ENCODE data around the gene ABCB11. TPM values are rescaled to one million over a fixed set of nuclear protein-coding genes. Genes with fewer than 3 reads are reported as not detected.
A peak's percentile ranks its signal among the peaks of the same experiment; 100 is the strongest.

The ABCB11 gene
- total RNA-seq, 1 experiment from 2014 or later, result 0.11 TPM

- Histone ChIP-seq H3K79me2 (ENCODE audit: low read length) (no peaks in the 10 kb centered on the region), H3K4me1 (ENCODE audit: insufficient read depth, low read length) (peaks cover 24% of the 10 kb centered on the region), H4K20me1 (ENCODE audit: low read length) (no peaks in the 10 kb centered on the region), H3K9me2 (replicated peaks; ENCODE audit: low read length) (0 out of 2 replicates have a peak, but pooled peaks cover 4% of the 10 kb centered on the region), H3K27ac (ENCODE audit: low read length) (no peak overlapping the region), H2AFZ (ENCODE audit: low read length) (no peak overlapping the region), H3K27me3 (ENCODE audit: low read length) (no peaks in the 10 kb centered on the region), H3K36me3 (ENCODE audit: low read depth, low read length) (no peaks in the 10 kb centered on the region), H3F3A (ENCODE audit: low read length, unreplicated experiment) (no peaks in the 10 kb centered on the region), H3K9me3 (ENCODE audit: low read length) (no peaks in the 10 kb centered on the region), H3K9ac (ENCODE audit: low read length) (no peak overlapping the region), H3K4me3 (ENCODE audit: low read length) (no peak overlapping the region), H3K4me2 (ENCODE audit: low read length) (no peak overlapping the region)
- intact Hi-C loops (cut with micrococcal nuclease), result loop anchor here (2.0 to 10.0 kb wide), 3 partner anchors 41 to 125 kb away; partner anchors contain the start of gene DHRS9
- BruUV-seq (replicated peaks), result no TSS peak
- TF ChIP-seq CTCF (conservative IDR thresholded peaks at IDR 0.05; ENCODE audit: low read depth, low read length) (no peak), EZH2 (IDR thresholded peaks at IDR 0.05; ENCODE audit: low read length, unreplicated experiment) (no peak), EZH2phosphoT487 (IDR thresholded peaks at IDR 0.05; ENCODE audit: borderline replicate concordance, low read length) (no peak)
- DNase-seq (no peak), ATAC-seq (no peak)
- ChIA-PET CTCF (no interaction called here), POLR2A (ENCODE audit: unreplicated experiment) (interaction anchor here (0.6 kb wide), 1 partner anchor 646 kb away, joined by 3 read pairs; no protein-coding TSS in a partner anchor)
These were observed 61.3 kb downstream of the ABCB11 start for GRCh38 chr2:168969865-168970264.

- no TSS peak for BruUV-seq (replicated peaks)
- no peak overlapping the region for H2AFZ ChIP-seq (ENCODE audit: low read length)
- H3K27ac ChIP-seq (ENCODE audit: low read length), result peak overlapping the region; percentile 42
- ATAC-seq (peak; percentile 93), DNase-seq (peak; percentile 74)
- no peaks in the 10 kb centered on the region for H3K79me2 ChIP-seq (ENCODE audit: low read length)
- POLR2A ChIA-PET (ENCODE audit: unreplicated experiment), result no interaction called here
- H3K4me2 ChIP-seq (ENCODE audit: low read length), result peak overlapping the region; percentile 1; the same call in 1 of the 2 replicates
- H3K27me3 ChIP-seq (ENCODE audit: low read length), result no peaks in the 10 kb centered on the region
- H3K9me2 ChIP-seq (replicated peaks; ENCODE audit: low read length), result 0 out of 2 replicates have a peak, but pooled peaks cover 4% of the 10 kb centered on the region
- no peak overlapping the region for H3K9ac ChIP-seq (ENCODE audit: low read length)
- intact Hi-C loops (cut with micrococcal nuclease), result loop anchor here (2.0 to 10.0 kb wide), 3 partner anchors 42 to 126 kb away; partner anchors contain the start of gene DHRS9
- no peaks in the 10 kb centered on the region for H4K20me1 ChIP-seq (ENCODE audit: low read length)
- peaks cover 35% of the 10 kb centered on the region for H3K4me1 ChIP-seq (ENCODE audit: insufficient read depth, low read length)
- no peak for TF ChIP-seq EZH2phosphoT487 (IDR thresholded peaks at IDR 0.05; ENCODE audit: borderline replicate concordance, low read length)
- TF ChIP-seq CTCF (conservative IDR thresholded peaks at IDR 0.05; ENCODE audit: low read depth, low read length), result no peak
- no peak for TF ChIP-seq EZH2 (IDR thresholded peaks at IDR 0.05; ENCODE audit: low read length, unreplicated experiment)
- H3K4me3 ChIP-seq (ENCODE audit: low read length), result no peak overlapping the region
- no peaks in the 10 kb centered on the region for H3K9me3 ChIP-seq (ENCODE audit: low read length)
- H3K36me3 ChIP-seq (ENCODE audit: low read depth, low read length), result no peaks in the 10 kb centered on the region
- no peaks in the 10 kb centered on the region for H3F3A ChIP-seq (ENCODE audit: low read length, unreplicated experiment)
- CTCF ChIA-PET, result interaction anchor here (0.5 to 1.3 kb wide), 3 partner anchors 15 to 164 kb away, joined by 3 to 10 read pairs (median 5); no protein-coding TSS in a partner anchor
These were observed 62.8 kb downstream of the ABCB11 start for GRCh38 chr2:168968342-168968741.

- peak overlapping the region; percentile 32; the same call in 1 of the 2 replicates for H3K4me2 ChIP-seq (ENCODE audit: low read length)
- H3F3A ChIP-seq (ENCODE audit: low read length, unreplicated experiment), result no peaks in the 10 kb centered on the region
- H3K79me2 ChIP-seq (ENCODE audit: low read length), result no peaks in the 10 kb centered on the region
- H3K4me1 ChIP-seq (ENCODE audit: insufficient read depth, low read length), result peaks cover 52% of the 10 kb centered on the region
- no peaks in the 10 kb centered on the region for H4K20me1 ChIP-seq (ENCODE audit: low read length)
- H3K27ac ChIP-seq (ENCODE audit: low read length), result peak overlapping the region; percentile 53
- no peaks in the 10 kb centered on the region for H3K36me3 ChIP-seq (ENCODE audit: low read depth, low read length)
- no peaks in the 10 kb centered on the region for H3K9me3 ChIP-seq (ENCODE audit: low read length)
- ATAC-seq (no peak; the same call in 1 of the 2 replicates), DNase-seq (peak; percentile 73)
- no peak overlapping the region for H2AFZ ChIP-seq (ENCODE audit: low read length)
- no peak for TF ChIP-seq EZH2 (IDR thresholded peaks at IDR 0.05; ENCODE audit: low read length, unreplicated experiment)
- TF ChIP-seq CTCF (conservative IDR thresholded peaks at IDR 0.05; ENCODE audit: low read depth, low read length), result no peak
- TF ChIP-seq EZH2phosphoT487 (IDR thresholded peaks at IDR 0.05; ENCODE audit: borderline replicate concordance, low read length), result no peak
- H3K27me3 ChIP-seq (ENCODE audit: low read length), result no peaks in the 10 kb centered on the region
- no peak overlapping the region for H3K4me3 ChIP-seq (ENCODE audit: low read length)
- ChIA-PET CTCF (no interaction called here), POLR2A (ENCODE audit: unreplicated experiment) (no interaction called here)
- no TSS peak for BruUV-seq (replicated peaks)
- H3K9me2 ChIP-seq (replicated peaks; ENCODE audit: low read length), result 0 out of 2 replicates have a peak, but pooled peaks cover 4% of the 10 kb centered on the region
- H3K9ac ChIP-seq (ENCODE audit: low read length), result no peak overlapping the region
- intact Hi-C loops (cut with micrococcal nuclease), result loop anchor here (5.0 to 10.0 kb wide), 4 partner anchors 68 to 433 kb away; partner anchors contain the start of genes ABCB11 and DHRS9
These were observed 66.8 kb downstream of the ABCB11 start for GRCh38 chr2:168964251-168964807.
